ENCODE data around the gene STK32C.

DNA sequence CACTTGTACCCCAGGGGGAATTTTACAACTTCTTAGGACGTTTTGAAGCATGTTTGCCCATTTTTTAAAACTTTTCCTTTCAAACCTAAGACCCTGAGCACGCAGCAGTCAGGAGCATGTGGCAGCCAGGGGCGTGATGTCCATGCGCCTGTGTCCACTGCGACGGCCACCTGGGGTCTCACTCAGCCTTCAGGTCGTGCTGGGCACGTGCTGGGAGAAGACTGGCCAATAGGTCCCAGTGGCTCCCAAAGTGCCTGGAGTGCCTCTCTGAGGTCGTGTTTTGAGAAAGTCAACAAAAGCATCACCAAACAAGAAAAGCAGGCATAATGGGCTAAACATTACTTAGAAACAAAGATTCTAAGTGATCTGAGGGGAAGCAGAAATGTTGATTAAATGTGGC, 39.1 kb upstream of the STK32C start:
- no peak for TF ChIP-seq CEBPB (IDR thresholded peaks at IDR 0.05)
- TF ChIP-seq, protein P1, sequence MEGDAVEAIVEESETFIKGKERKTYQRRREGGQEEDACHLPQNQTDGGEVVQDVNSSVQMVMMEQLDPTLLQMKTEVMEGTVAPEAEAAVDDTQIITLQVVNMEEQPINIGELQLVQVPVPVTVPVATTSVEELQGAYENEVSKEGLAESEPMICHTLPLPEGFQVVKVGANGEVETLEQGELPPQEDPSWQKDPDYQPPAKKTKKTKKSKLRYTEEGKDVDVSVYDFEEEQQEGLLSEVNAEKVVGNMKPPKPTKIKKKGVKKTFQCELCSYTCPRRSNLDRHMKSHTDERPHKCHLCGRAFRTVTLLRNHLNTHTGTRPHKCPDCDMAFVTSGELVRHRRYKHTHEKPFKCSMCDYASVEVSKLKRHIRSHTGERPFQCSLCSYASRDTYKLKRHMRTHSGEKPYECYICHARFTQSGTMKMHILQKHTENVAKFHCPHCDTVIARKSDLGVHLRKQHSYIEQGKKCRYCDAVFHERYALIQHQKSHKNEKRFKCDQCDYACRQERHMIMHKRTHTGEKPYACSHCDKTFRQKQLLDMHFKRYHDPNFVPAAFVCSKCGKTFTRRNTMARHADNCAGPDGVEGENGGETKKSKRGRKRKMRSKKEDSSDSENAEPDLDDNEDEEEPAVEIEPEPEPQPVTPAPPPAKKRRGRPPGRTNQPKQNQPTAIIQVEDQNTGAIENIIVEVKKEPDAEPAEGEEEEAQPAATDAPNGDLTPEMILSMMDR (IDR thresholded peaks at IDR 0.05) = no peak
- no peak for TF ChIP-seq PHF8 (IDR thresholded peaks at IDR 0.05; ENCODE audit: borderline replicate concordance, low read depth)
- TF ChIP-seq RCOR1 (IDR thresholded peaks at IDR 0.05; ENCODE audit: low read depth, low read length) = no peak
- TF ChIP-seq POLR2A (IDR thresholded peaks at IDR 0.05; ENCODE audit: low read length) = no peak

Measured in A549 (cell line).